NCI-H524 (cell line): ENCODE results near the gene SCN1A.
"Not testable (repeated sequence)": the region's sequence is repeated elsewhere in the genome, so short reads cannot be mapped to it uniquely, and the experiment has no call there.

Experiments used
- DNase-seq, 2 experiments: peaks; one replicate each; lab custom pipeline; 2025; lab: John Stamatoyannopoulos, UW

Gene SCN1A

GRCh38 chr2:166127217-166128155 lies at the start of gene SCN1A:
Gene SCN1A, minus strand, starts transcription at chr2:166128020. Its CDS starts 54,399 bp downstream, at chr2:166073621.
- DNase-seq = peak; percentile 8 to 51

GRCh38 chr2:166173263-166173662 lies 45.4 kb upstream of the SCN1A start:
- DNase-seq = no peak

- DNase-seq = no peak
These were observed 43.4 kb upstream of the SCN1A start for GRCh38 chr2:166171216-166171615.

DNA sequence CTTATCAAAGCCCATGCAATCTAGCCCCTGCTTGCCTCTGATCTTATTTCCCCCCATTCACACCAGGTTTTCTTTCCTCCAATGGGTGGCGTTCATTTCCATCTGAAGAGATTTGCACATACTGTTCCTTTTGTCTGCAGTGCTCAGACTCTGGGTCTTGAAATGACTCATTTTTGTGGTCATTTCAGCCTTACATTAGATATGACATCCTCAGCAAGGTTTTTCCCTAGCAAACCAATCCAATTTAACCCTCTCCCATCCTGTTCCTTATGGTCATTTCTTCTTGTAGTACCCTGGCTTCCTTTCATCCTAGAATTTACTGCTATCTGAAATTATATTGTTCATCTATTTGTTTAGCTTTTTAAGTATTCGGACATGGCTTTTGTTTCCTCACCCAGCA lies 42.5 kb upstream of the SCN1A start:
- DNase-seq = no peak

DNA sequence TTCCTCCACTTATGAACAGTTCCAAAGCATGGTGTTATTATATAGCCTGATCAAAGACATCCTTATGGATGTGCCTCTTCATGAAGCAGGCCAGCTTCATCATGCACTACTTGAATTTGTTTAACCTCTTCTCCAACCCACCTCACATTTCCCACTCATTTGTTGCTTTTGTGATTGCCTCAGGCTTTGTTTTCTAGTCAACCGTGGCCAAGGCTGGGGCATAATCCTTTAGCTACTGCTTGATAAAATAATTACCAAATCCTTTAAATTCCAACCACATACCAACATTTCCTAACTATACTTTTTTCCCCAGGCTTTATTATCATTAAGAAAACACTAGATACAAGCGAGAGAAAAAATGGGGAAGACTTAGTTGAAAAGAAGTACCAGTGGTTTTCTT lies 39.6 kb upstream of the SCN1A start:
- DNase-seq = no peak

- no peak for DNase-seq
These were observed 36.0 kb upstream of the SCN1A start for GRCh38 chr2:166163775-166164174.

DNA sequence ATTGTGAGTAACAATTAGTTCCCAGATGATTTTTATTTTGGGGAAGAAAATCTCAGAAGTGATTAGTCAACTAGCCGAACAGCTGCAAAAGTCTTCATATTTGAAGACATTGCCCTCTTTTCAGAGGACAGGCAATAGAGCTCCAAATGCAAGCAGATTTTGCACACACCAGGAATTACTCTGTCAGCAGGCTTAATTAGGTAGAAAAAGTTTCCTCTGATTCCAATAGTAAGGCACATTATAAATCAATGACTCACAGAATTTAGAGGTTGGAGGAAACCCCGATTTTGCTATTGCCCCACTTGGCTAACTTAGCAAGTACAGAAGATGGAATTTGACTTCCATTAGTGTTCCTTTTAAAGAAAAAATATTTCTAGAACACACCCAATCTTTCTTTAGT lies 30.7 kb upstream of the SCN1A start:
- no peak for DNase-seq

- no peak for DNase-seq
These were observed 29.8 kb upstream of the SCN1A start for GRCh38 chr2:166157578-166157977.

DNA sequence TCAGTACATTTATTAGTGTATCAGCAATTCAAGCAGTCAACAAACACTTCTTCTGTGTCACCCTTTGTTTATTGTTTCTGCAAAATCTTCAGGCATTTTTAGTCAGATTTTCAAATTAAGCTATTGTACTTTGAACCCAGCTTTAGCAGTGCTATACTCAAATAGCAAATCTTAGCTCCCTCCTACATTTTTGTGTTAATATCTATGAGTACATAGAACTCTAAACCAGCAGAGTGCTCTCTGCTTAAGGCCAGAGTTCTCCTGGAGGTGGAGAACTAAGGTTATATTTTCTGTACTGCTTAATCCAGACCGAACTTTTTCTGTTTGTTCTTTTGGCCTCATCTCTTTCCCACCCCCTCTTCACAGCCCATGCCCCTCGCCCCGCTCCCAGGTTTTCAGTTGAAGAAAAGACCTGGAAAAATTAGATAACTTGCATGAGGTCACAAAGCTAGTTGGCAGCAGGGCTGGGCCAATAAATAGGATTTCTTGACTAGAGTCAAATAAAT lies 29.2 kb upstream of the SCN1A start:
- no peak for DNase-seq

DNA sequence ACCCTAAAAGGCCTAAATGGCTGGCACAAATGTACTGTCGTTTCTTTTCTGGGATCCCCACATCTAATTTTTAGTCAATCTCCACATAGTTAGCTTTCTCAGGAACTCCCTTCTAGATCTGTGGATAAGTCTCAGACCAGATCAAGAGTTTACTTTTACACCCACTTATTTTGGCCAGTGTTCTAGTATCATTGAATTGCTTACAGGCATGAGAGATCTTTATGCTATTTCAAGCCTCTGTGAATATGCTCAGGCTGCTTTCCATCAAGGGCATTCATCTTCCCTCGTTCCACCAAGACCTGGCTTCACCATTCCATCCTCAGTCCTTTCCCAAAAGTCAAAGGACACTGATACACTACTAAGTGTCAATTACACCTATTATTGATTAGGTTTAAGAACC lies 27.8 kb upstream of the SCN1A start:
- DNase-seq = no peak

DNA sequence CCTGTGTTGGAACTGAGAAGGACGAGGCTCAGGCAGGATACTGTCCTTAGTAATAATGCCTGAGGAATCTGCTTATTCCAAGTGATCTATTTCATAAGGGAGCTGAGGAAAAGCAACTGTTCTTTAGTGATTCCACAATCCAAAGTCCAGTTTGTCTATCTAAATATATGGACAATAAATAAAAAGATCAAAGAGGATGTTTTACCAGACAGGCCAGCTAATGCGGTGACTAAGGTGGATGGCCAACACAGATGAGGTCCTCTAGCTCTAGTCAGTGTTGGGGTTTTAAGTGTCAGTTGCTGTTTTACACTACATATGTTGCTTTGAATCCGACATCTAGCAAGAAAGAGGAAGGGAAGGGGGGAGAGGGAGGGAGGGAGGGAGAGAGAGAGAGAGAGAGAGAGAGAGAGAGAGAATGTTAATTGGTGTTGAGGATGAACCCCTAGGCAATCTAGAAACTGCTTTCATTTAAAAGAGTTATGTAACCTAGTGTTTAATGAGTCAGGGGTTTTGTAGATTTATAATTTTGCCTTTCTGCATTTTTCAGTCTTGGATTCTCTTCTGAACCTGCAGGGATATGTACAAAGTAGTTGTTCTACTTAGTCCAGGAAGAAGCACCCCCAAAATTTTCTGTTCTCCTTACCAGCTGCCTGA lies 27.0 kb upstream of the SCN1A start:
- no peak for DNase-seq

- DNase-seq = no peak
These were observed 24.2 kb upstream of the SCN1A start for GRCh38 chr2:166152064-166152463.

DNA sequence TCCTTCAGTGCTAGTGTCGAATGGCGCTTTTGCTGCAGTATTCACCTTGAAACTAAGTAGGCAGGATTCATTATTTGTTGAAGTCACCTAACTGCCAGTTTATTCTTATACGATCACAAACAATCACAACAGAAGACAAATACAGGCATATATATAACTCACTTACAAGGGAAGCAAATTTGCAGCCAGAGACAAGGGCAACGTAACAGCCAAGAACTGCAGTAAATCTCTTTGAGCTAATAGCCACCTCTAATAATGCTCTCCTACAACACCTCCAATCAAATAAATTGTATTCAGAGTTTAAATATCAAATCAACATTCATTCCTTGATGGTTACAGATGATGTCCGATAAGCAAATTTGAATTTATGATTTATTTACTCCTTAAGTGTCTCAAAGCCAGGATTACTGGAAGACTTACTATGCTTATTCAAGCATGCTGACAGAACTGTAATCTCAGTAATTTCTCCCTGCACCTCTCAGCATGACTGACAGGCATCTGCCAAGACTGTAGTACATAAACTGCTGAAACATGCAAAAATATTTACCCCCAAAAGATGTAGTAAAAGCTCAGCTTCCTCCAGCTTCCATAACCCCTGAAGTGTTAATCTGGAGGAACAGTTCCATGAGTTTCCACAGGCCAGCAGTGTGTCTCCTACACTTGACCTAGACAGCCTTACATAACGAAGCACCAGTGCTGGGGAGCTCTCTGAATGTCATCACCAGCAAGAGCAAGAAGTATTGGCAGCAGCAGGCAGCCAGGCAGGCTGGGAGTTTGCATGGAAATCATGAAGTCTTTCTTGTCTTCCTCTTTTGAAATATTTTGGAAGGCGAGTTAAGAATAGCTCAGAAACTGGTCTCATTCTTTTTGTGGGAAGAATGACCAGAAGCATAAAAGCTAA lies 20.9 kb upstream of the SCN1A start:
- peak; percentile 1 to 52 for DNase-seq

- peak in 1 of 2 experiments; percentile 73 for DNase-seq
These were observed 20.1 kb upstream of the SCN1A start for GRCh38 chr2:166147883-166148282.

- DNase-seq = no peak
These were observed 16.3 kb upstream of the SCN1A start for GRCh38 chr2:166144071-166144470.

DNA sequence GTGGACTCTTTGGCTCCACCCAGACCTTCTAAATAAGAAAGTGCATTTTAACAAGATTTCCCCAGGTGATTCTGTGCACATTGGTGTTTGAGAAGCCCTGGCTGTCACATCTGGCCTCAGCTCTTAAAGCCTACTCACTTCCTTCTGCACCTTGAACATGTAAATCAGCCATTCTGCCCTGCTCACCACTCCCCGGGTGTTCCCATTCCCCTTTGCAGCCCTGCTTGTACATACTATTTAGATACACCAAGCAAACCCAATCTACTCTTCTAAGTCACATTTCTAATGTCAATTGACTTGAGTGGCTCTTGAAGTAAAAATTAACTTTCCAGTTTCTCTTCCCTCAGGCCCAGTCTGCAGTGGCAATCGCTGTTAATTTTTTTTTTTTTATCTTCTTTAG lies 13.1 kb upstream of the SCN1A start:
- DNase-seq = no peak

- DNase-seq = no peak
These were observed 12.7 kb upstream of the SCN1A start for GRCh38 chr2:166140475-166140874.

GRCh38 chr2:166139479-166139878 lies 11.7 kb upstream of the SCN1A start:
- not testable (repeated sequence) for DNase-seq

DNA sequence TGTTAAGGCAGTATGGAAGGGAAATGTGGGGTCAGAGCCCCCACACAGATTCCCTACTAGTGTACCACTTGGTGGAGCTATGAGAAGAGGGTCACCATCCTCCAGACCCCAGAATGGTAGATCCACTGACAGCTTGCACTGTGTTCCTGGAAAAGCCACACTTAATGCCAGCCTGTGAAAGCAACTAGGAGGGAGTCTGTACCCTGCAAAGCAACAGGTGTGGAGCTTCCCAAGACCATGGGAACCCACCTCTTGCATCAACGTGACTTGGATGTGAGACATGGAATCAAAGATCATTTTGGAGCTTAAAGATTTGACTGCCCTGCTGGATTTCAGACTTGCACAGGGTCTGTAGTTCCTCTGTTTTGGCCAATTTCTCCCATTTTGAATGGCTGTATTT lies 10.8 kb upstream of the SCN1A start:
- DNase-seq = no peak

GRCh38 chr2:166138144-166138543 lies 10.3 kb upstream of the SCN1A start:
- DNase-seq = no peak

DNA sequence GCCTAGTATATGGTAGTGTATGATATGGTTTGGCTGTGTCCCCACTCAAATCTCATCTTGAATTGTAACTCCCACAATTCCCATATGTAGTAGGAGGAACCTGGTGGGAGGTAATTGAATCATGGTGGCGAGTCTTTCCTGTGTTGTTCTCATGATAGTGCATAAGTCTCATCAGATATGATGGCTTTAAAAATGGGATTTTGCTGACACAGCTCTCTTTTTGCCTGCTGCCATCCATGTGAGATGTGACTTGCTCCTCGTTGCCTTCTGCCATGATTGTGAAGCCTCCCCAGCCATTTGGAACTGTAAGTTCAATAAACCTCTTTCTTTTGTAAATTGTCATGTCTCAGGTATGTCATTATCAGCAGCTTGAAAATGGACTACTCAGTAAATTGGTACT lies 9.5 kb upstream of the SCN1A start:
- no peak for DNase-seq

DNA sequence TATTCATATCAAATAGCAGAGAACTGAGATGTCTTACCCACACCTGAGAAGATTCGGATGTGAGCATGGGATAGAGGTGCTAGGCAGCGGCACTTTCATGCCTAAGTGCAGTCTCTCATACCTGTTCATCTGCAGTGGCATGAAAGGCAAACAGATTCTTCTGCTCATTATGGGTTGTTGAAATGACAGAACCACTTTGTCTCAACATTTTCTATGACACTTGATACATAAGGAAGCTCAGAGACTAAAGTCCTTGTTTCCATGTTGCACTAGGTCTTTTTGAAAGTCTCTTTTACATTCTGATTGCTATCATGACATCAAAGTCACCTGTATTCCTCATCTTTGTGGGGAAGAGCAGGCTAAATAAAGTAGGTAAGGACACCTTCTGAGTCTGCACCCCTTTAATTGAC lies 8.0 kb upstream of the SCN1A start:
- DNase-seq = no peak
